ENCODE data around the gene PRKG2. TPM values are rescaled to one million over a fixed set of nuclear protein-coding genes. Genes with fewer than 3 reads are reported as not detected.
"Not testable (repeated sequence)": the region's sequence is repeated elsewhere in the genome, so short reads cannot be mapped to it uniquely, and the experiment has no call there.

Gene PRKG2
- polyA plus RNA-seq, 1 donor (not counting 4 experiments of a cell fraction or from before 2014, with no cell fraction given): 0.68 TPM

GRCh38 chr4:81227138-81227537 is 12.1 kb upstream of the PRKG2 start:
- Histone ChIP-seq H2AFZ (ENCODE audit: control insufficient read depth, low read length) (no peak overlapping the region), H4K20me1 (ENCODE audit: control insufficient read depth, extremely low read depth, insufficient read depth, low read length) (no peaks in the 10 kb centered on the region), H3K27me3 (ENCODE audit: control insufficient read depth, extremely low read depth, insufficient read depth, low read length) (no peaks in the 10 kb centered on the region), H3K9me1 (ENCODE audit: control insufficient read depth, extremely low read depth, insufficient read depth, low read length) (no peaks in the 10 kb centered on the region), H3K4me3 (ENCODE audit: control insufficient read depth in 2 of 3, extremely low read depth in 1 of 3, insufficient read depth in 2 of 3, low read depth in 1 of 3, low read length in 3 of 3) (no peak overlapping the region), H3K27ac (ENCODE audit: control insufficient read depth, insufficient read depth, low read length) (no peak overlapping the region), H3K9me3 (ENCODE audit: control insufficient read depth, low read depth, low read length) (no peaks in the 10 kb centered on the region), H3K9ac (ENCODE audit: control insufficient read depth, extremely low read depth, insufficient read depth, low read length) (no peak overlapping the region), H3K4me1 (ENCODE audit: control insufficient read depth, extremely low read depth, insufficient read depth, low read length) (no peaks in the 10 kb centered on the region), H3K79me2 (ENCODE audit: control insufficient read depth, insufficient read depth, low read length) (no peaks in the 10 kb centered on the region), H3K36me3 (ENCODE audit: control insufficient read depth in 2 of 2, extremely low read depth in 1 of 2, insufficient read depth in 2 of 2, low read length in 2 of 2) (no peaks in the 10 kb centered on the region), H3K4me2 (ENCODE audit: control insufficient read depth, extremely low read depth, insufficient read depth, low read depth, low read length) (no peak overlapping the region)
- no peak for DNase-seq (ENCODE audit: low read depth, low spot score)
- TF ChIP-seq, protein P1, sequence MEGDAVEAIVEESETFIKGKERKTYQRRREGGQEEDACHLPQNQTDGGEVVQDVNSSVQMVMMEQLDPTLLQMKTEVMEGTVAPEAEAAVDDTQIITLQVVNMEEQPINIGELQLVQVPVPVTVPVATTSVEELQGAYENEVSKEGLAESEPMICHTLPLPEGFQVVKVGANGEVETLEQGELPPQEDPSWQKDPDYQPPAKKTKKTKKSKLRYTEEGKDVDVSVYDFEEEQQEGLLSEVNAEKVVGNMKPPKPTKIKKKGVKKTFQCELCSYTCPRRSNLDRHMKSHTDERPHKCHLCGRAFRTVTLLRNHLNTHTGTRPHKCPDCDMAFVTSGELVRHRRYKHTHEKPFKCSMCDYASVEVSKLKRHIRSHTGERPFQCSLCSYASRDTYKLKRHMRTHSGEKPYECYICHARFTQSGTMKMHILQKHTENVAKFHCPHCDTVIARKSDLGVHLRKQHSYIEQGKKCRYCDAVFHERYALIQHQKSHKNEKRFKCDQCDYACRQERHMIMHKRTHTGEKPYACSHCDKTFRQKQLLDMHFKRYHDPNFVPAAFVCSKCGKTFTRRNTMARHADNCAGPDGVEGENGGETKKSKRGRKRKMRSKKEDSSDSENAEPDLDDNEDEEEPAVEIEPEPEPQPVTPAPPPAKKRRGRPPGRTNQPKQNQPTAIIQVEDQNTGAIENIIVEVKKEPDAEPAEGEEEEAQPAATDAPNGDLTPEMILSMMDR (optimal IDR thresholded peaks at IDR 0.05 in 1 of 3, IDR thresholded peaks at IDR 0.05 in 1 of 3, conservative IDR thresholded peaks at IDR 0.05 in 1 of 3; ENCODE audit: extremely low read depth in 1 of 3, insufficient read depth in 2 of 3, low read length in 3 of 3): no peak
- TF ChIP-seq EZH2 (IDR thresholded peaks at IDR 0.05; ENCODE audit: low read length): no peak
- no peak for FAIRE-seq
- dilution Hi-C loops (cut with MboI; ENCODE audit: extremely low pct_ligation_motif_present, low sequenced_read_pairs): no loop called here

GRCh38 chr4:81225252-81225651 is 10.2 kb upstream of the PRKG2 start:
- Histone ChIP-seq H3K9ac (ENCODE audit: control insufficient read depth, extremely low read depth, insufficient read depth, low read length) (no peak overlapping the region), H3K4me3 (ENCODE audit: control insufficient read depth in 2 of 3, extremely low read depth in 1 of 3, insufficient read depth in 2 of 3, low read depth in 1 of 3, low read length in 3 of 3) (no peak overlapping the region), H3K36me3 (ENCODE audit: control insufficient read depth in 2 of 2, extremely low read depth in 1 of 2, insufficient read depth in 2 of 2, low read length in 2 of 2) (no peaks in the 10 kb centered on the region), H3K79me2 (ENCODE audit: control insufficient read depth, insufficient read depth, low read length) (no peaks in the 10 kb centered on the region), H4K20me1 (ENCODE audit: control insufficient read depth, extremely low read depth, insufficient read depth, low read length) (no peaks in the 10 kb centered on the region), H3K27ac (ENCODE audit: control insufficient read depth, insufficient read depth, low read length) (no peak overlapping the region), H2AFZ (ENCODE audit: control insufficient read depth, low read length) (no peak overlapping the region), H3K4me2 (ENCODE audit: control insufficient read depth, extremely low read depth, insufficient read depth, low read depth, low read length) (no peak overlapping the region), H3K27me3 (ENCODE audit: control insufficient read depth, extremely low read depth, insufficient read depth, low read length) (no peaks in the 10 kb centered on the region), H3K9me1 (ENCODE audit: control insufficient read depth, extremely low read depth, insufficient read depth, low read length) (no peaks in the 10 kb centered on the region), H3K4me1 (ENCODE audit: control insufficient read depth, extremely low read depth, insufficient read depth, low read length) (no peaks in the 10 kb centered on the region), H3K9me3 (ENCODE audit: control insufficient read depth, low read depth, low read length) (no peaks in the 10 kb centered on the region)
- TF ChIP-seq, protein P1 (optimal IDR thresholded peaks at IDR 0.05 in 1 of 3, IDR thresholded peaks at IDR 0.05 in 1 of 3, conservative IDR thresholded peaks at IDR 0.05 in 1 of 3; ENCODE audit: extremely low read depth in 1 of 3, insufficient read depth in 2 of 3, low read length in 3 of 3): no peak
- TF ChIP-seq EZH2 (IDR thresholded peaks at IDR 0.05; ENCODE audit: low read length): no peak
- no peak for FAIRE-seq
- DNase-seq (ENCODE audit: low read depth, low spot score): no peak
- dilution Hi-C loops (cut with MboI; ENCODE audit: extremely low pct_ligation_motif_present, low sequenced_read_pairs): no loop called here

DNA sequence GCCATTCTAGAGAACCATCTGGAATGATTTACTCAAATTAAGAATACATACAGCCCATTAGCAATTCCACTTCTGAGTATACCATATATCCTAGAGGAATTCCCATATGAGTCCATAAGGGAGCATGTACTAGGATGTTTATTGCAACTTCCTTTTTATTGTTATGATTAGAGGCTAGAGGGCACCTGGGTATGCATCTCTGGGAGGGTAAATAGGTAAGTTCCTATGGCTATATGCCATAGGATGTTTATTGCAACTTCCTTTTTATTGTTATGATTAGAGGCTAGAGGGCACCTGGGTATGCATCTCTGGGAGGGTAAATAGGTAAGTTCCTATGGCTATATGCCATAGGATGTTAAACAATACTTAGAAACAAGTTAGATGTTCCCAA is 7.1 kb upstream of the PRKG2 start:
- H3K79me2 ChIP-seq (ENCODE audit: control insufficient read depth, insufficient read depth, low read length); H3K9me3 ChIP-seq (ENCODE audit: control insufficient read depth, low read depth, low read length); H3K9me1 ChIP-seq (ENCODE audit: control insufficient read depth, extremely low read depth, insufficient read depth, low read length); H3K27me3 ChIP-seq (ENCODE audit: control insufficient read depth, extremely low read depth, insufficient read depth, low read length); H2AFZ ChIP-seq (ENCODE audit: control insufficient read depth, low read length); H3K27ac ChIP-seq (ENCODE audit: control insufficient read depth, insufficient read depth, low read length); H3K4me2 ChIP-seq (ENCODE audit: control insufficient read depth, extremely low read depth, insufficient read depth, low read depth, low read length); H3K4me1 ChIP-seq (ENCODE audit: control insufficient read depth, extremely low read depth, insufficient read depth, low read length); dilution Hi-C loops (cut with MboI; ENCODE audit: extremely low pct_ligation_motif_present, low sequenced_read_pairs); H3K36me3 ChIP-seq (ENCODE audit: control insufficient read depth in 2 of 2, extremely low read depth in 1 of 2, insufficient read depth in 2 of 2, low read length in 2 of 2); H3K4me3 ChIP-seq (ENCODE audit: control insufficient read depth in 2 of 3, extremely low read depth in 1 of 3, insufficient read depth in 2 of 3, low read depth in 1 of 3, low read length in 3 of 3); DNase-seq (ENCODE audit: low read depth, low spot score); FAIRE-seq; H3K9ac ChIP-seq (ENCODE audit: control insufficient read depth, extremely low read depth, insufficient read depth, low read length); H4K20me1 ChIP-seq (ENCODE audit: control insufficient read depth, extremely low read depth, insufficient read depth, low read length): not testable (repeated sequence)
